Stomach smooth muscle (tissue), 2 donors: ENCODE data around the gene ALPK3.

Source experiments
- H3K27ac ChIP-seq: one replicate; pipeline ENCODE4 v1.7.0; 2013; ENCODE audit warnings: mild to moderate bottlenecking, low read length, inconsistent platforms
- H3K27me3 ChIP-seq, 2 donors: one replicate each; pipeline ENCODE4 v1.7.0; 2013; ENCODE audit warnings: low read length in 2 of 2; ENCODE audit not compliant: insufficient read depth in 2 of 2, control insufficient read depth in 1 of 2
- H3K36me3 ChIP-seq, 2 donors: one replicate each; pipeline ENCODE4 v1.7.0; 2013; ENCODE audit warnings: low read length in 2 of 2; ENCODE audit not compliant: control insufficient read depth in 2 of 2, insufficient read depth in 2 of 2
- H3K4me1 ChIP-seq: one replicate; pipeline ENCODE4 v1.7.0; 2013; ENCODE audit warnings: low read length; ENCODE audit not compliant: control insufficient read depth, insufficient read depth
- H3K4me3 ChIP-seq, 2 donors: one replicate each; pipeline ENCODE4 v1.7.0; 2013; ENCODE audit warnings: low read length in 2 of 2
- H3K9ac ChIP-seq, 2 donors: one replicate each; pipeline ENCODE4 v1.7.0; 2013; ENCODE audit warnings: low read length in 2 of 2, mild to moderate bottlenecking in 1 of 2
- H3K9me3 ChIP-seq, 2 donors: one replicate each; pipeline ENCODE4 v1.7.0; 2013; ENCODE audit warnings: low read length in 2 of 2; ENCODE audit not compliant: control insufficient read depth in 2 of 2
- donor health status: healthy.
- donor health status: Pancreatic carcinoma.

The ALPK3 gene

GRCh38 chr15:84861781-84862180 is 44.6 kb downstream of the ALPK3 start:
- no peak overlapping the region for H3K4me3 ChIP-seq
- no peak overlapping the region for H3K9ac ChIP-seq
- peaks cover 12% of the 10 kb centered on the region for H3K4me1 ChIP-seq
- H3K9me3 ChIP-seq = no peaks in the 10 kb centered on the region
- no peak overlapping the region for H3K27ac ChIP-seq
- H3K36me3 ChIP-seq = peaks cover 33 to 52% of the 10 kb centered on the region in 2 donors
- H3K27me3 ChIP-seq = no peaks in the 10 kb centered on the region

GRCh38 chr15:84862214-84862975 is 45.2 kb downstream of the ALPK3 start:
- Histone ChIP-seq H3K27ac (no peak overlapping the region), H3K4me3 (no peak overlapping the region), H3K27me3 (no peaks in the 10 kb centered on the region), H3K36me3 (peaks cover 34 to 49% of the 10 kb centered on the region in 2 donors), H3K9ac (no peak overlapping the region), H3K4me1 (peaks cover 12% of the 10 kb centered on the region), H3K9me3 (no peaks in the 10 kb centered on the region)

GRCh38 chr15:84863565-84864443 is 46.6 kb downstream of the ALPK3 start:
- Histone ChIP-seq H3K36me3 (peaks cover 30 to 47% of the 10 kb centered on the region in 2 donors), H3K4me1 (peaks cover 12% of the 10 kb centered on the region), H3K4me3 (peak overlapping the region in 1 of 2 donors; percentile 52), H3K9ac (no peak overlapping the region), H3K9me3 (no peaks in the 10 kb centered on the region), H3K27ac (no peak overlapping the region), H3K27me3 (no peaks in the 10 kb centered on the region)

- Histone ChIP-seq H3K9ac (no peak overlapping the region), H3K36me3 (peaks cover 27 to 48% of the 10 kb centered on the region in 2 donors)
These were observed 47.3 kb downstream of the ALPK3 start for GRCh38 chr15:84864444-84864795.

GRCh38 chr15:84865074-84865569 is 48.0 kb downstream of the ALPK3 start:
- no peak overlapping the region for H3K9ac ChIP-seq
- H3K9me3 ChIP-seq = no peaks in the 10 kb centered on the region
- no peak overlapping the region for H3K4me3 ChIP-seq
- H3K4me1 ChIP-seq = peaks cover 12% of the 10 kb centered on the region
- H3K36me3 ChIP-seq = peaks cover 27 to 46% of the 10 kb centered on the region in 2 donors
- no peaks in the 10 kb centered on the region for H3K27me3 ChIP-seq
- H3K27ac ChIP-seq = no peak overlapping the region

More at GRCh38 chr15:84864444-84864795, 47.3 kb downstream of the ALPK3 start:
- H3K27ac ChIP-seq = no peak overlapping the region
- H3K4me1 ChIP-seq = peaks cover 12% of the 10 kb centered on the region
- no peaks in the 10 kb centered on the region for H3K27me3 ChIP-seq
- peak overlapping the region in 1 of 2 donors; percentile 52 for H3K4me3 ChIP-seq
- H3K9me3 ChIP-seq = no peaks in the 10 kb centered on the region

GRCh38 chr15:84868037-84868880 is 51.1 kb downstream of the ALPK3 start:
- Histone ChIP-seq H3K36me3 (peaks cover 21 to 36% of the 10 kb centered on the region in 2 donors), H3K9ac (no peak overlapping the region), H3K4me3 (no peak overlapping the region), H3K27ac (no peak overlapping the region), H3K4me1 (peaks cover 17% of the 10 kb centered on the region), H3K9me3 (no peaks in the 10 kb centered on the region), H3K27me3 (no peaks in the 10 kb centered on the region)

GRCh38 chr15:84869510-84869909 is 52.4 kb downstream of the ALPK3 start:
- no peak overlapping the region for H3K4me3 ChIP-seq
- H3K4me1 ChIP-seq = peaks cover 9% of the 10 kb centered on the region
- H3K9me3 ChIP-seq = no peaks in the 10 kb centered on the region
- peaks cover 17 to 27% of the 10 kb centered on the region in 2 donors for H3K36me3 ChIP-seq
- H3K9ac ChIP-seq = no peak overlapping the region
- H3K27me3 ChIP-seq = no peaks in the 10 kb centered on the region
- H3K27ac ChIP-seq = no peak overlapping the region

GRCh38 chr15:84871428-84871985 is 54.4 kb downstream of the ALPK3 start:
- Histone ChIP-seq H3K4me3 (no peak overlapping the region), H3K9ac (no peak overlapping the region), H3K27ac (no peak overlapping the region), H3K4me1 (peaks cover 9% of the 10 kb centered on the region), H3K27me3 (no peaks in the 10 kb centered on the region), H3K9me3 (no peaks in the 10 kb centered on the region), H3K36me3 (peaks cover 11 to 20% of the 10 kb centered on the region in 2 donors)

GRCh38 chr15:84872009-84872910 is 55.1 kb downstream of the ALPK3 start:
- H3K36me3 ChIP-seq = peaks cover 9 to 16% of the 10 kb centered on the region in 2 donors
- no peaks in the 10 kb centered on the region for H3K27me3 ChIP-seq
- H3K4me1 ChIP-seq = peaks cover 9% of the 10 kb centered on the region
- H3K9ac ChIP-seq = no peak overlapping the region
- H3K27ac ChIP-seq = no peak overlapping the region
- no peaks in the 10 kb centered on the region for H3K9me3 ChIP-seq
- H3K4me3 ChIP-seq = no peak overlapping the region
